MM.1S (cell line): ENCODE data around the gene LDLRAD4.

ENCODE experiments used
- EZH2phosphoT487 ChIP-seq: fragments of 300-600 bp; sonication (generic); IDR thresholded peaks from 2 replicates; pipeline ENCODE4 v1.6.1; 2018; ENCODE audit warnings: antibody characterized with exemption, low read length
- TF ChIP-seq, protein P1 (sequence below): fragments of 300-600 bp; sonication (generic); IDR thresholded peaks from 2 replicates; pipeline ENCODE4 v1.5.1; 2016; ENCODE audit warnings: antibody characterized with exemption, low read length, mixed read lengths

DNA sequence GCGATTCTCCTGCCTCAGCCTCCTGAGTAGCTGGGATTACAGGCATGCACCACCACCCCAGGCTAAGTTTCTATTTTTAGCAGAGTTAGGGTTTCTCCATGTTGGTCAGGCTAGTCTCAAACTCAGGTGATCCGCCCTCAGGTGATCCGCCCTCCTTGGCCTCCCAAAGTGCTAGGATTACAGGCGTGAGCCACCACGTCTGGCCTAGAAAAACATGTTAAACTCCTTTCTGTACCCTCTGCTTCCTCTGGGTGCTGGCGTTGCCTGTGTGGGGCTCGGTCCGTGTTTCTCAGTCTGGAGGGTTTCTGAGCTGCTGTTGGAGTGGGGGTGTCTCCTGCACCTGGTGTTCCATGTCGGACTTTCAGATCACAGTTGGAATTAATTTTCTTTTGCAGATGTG, 17.9 kb downstream of the LDLRAD4 start:
- TF ChIP-seq EZH2phosphoT487, result no peak
- TF ChIP-seq, protein P1, sequence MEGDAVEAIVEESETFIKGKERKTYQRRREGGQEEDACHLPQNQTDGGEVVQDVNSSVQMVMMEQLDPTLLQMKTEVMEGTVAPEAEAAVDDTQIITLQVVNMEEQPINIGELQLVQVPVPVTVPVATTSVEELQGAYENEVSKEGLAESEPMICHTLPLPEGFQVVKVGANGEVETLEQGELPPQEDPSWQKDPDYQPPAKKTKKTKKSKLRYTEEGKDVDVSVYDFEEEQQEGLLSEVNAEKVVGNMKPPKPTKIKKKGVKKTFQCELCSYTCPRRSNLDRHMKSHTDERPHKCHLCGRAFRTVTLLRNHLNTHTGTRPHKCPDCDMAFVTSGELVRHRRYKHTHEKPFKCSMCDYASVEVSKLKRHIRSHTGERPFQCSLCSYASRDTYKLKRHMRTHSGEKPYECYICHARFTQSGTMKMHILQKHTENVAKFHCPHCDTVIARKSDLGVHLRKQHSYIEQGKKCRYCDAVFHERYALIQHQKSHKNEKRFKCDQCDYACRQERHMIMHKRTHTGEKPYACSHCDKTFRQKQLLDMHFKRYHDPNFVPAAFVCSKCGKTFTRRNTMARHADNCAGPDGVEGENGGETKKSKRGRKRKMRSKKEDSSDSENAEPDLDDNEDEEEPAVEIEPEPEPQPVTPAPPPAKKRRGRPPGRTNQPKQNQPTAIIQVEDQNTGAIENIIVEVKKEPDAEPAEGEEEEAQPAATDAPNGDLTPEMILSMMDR, result no peak
